GM23338 (cell line): ENCODE data around the gene DNAJB13. TPM values are rescaled to one million over a fixed set of nuclear protein-coding genes. Genes with fewer than 3 reads are reported as not detected.

Experiments used
- ATAC-seq: fragments of 200-7000 bp; cut with Tn5 transposase; 3 replicates; pipeline ENCODE4 v1.9.1; 2020
- DNase-seq: peaks from one replicate; pipeline ENCODE4 v3.0.0-alpha.2; 2015; ENCODE audit warnings: low spot score
- H2AFZ ChIP-seq: fragments of 200-600 bp; sonication (generic); 2 replicates; pipeline ENCODE4 v1.8.0; 2016; ENCODE audit warnings: antibody characterized with exemption, mild to moderate bottlenecking, moderate library complexity
- H3F3A ChIP-seq: fragments of 200-600 bp; sonication (generic); replicated peaks from 2 replicates; pipeline ENCODE4 v1.8.0; 2017; ENCODE audit warnings: antibody characterized with exemption, mixed run types, low read depth
- H3K27ac ChIP-seq: fragments of 200-600 bp; sonication (generic); 2 replicates; pipeline ENCODE4 v1.6.1; 2016; ENCODE audit warnings: low read depth
- H3K27me3 ChIP-seq: fragments of 200-600 bp; sonication (generic); 2 replicates; pipeline ENCODE4 v1.8.0; 2016; ENCODE audit warnings: mild to moderate bottlenecking, mixed run types, moderate library complexity; ENCODE audit not compliant: insufficient read depth
- H3K36me3 ChIP-seq: fragments of 200-600 bp; sonication (generic); 2 replicates; pipeline ENCODE4 v1.8.0; 2016; ENCODE audit warnings: mild to moderate bottlenecking; ENCODE audit not compliant: insufficient read depth
- H3K4me1 ChIP-seq: fragments of 200-600 bp; sonication (generic); 2 replicates; pipeline ENCODE4 v1.8.0; 2016; ENCODE audit warnings: mild to moderate bottlenecking, moderate library complexity; ENCODE audit not compliant: insufficient read depth
- H3K4me2 ChIP-seq: fragments of 200-600 bp; sonication (generic); 2 replicates; pipeline ENCODE4 v1.7.1; 2017; ENCODE audit warnings: mixed run types
- H3K4me3 ChIP-seq: fragments of 200-600 bp; sonication (generic); 2 replicates; pipeline ENCODE4 v1.6.1; 2016; ENCODE audit warnings: mixed run types
- H3K79me2 ChIP-seq: fragments of 200-600 bp; sonication (generic); replicated peaks from 2 replicates; pipeline ENCODE4 v1.8.0; 2017; ENCODE audit warnings: mild to moderate bottlenecking; ENCODE audit not compliant: insufficient read depth
- H3K9me2 ChIP-seq: fragments of 200-600 bp; sonication (generic); 2 replicates; pipeline ENCODE4 v1.8.0; 2017; ENCODE audit not compliant: insufficient read depth
- H4K20me1 ChIP-seq: fragments of 200-600 bp; sonication (generic); replicated peaks from 2 replicates; pipeline ENCODE4 v1.8.0; 2017; ENCODE audit warnings: mild to moderate bottlenecking; ENCODE audit not compliant: insufficient read depth
- H3K27ac Mint-ChIP-seq: 2 replicates; pipeline ENCODE4 v1.8.0; 2020; ENCODE audit warnings: inconsistent platforms, mild to moderate bottlenecking, moderate library complexity, mixed read lengths
- H3K27me3 Mint-ChIP-seq: 3 replicates; pipeline ENCODE4 v1.8.0; 2022; ENCODE audit warnings: low read depth, mild to moderate bottlenecking, moderate library complexity, mixed read lengths, inconsistent platforms; ENCODE audit not compliant: insufficient read depth, poor library complexity
- H3K36me3 Mint-ChIP-seq: 3 replicates; pipeline ENCODE4 v1.8.0; 2021; ENCODE audit warnings: low read depth, mild to moderate bottlenecking, inconsistent platforms, moderate library complexity, mixed read lengths
- H3K4me1 Mint-ChIP-seq: 3 replicates; pipeline ENCODE4 v1.8.0; 2020; ENCODE audit warnings: mild to moderate bottlenecking, inconsistent platforms, mixed read lengths
- H3K4me3 Mint-ChIP-seq: 3 replicates; pipeline ENCODE4 v1.8.0; 2021; ENCODE audit warnings: moderate library complexity, mild to moderate bottlenecking, inconsistent platforms, mixed read lengths
- H3K9me3 Mint-ChIP-seq: 3 replicates; pipeline ENCODE4 v1.8.0; 2020; ENCODE audit warnings: moderate library complexity, mild to moderate bottlenecking, inconsistent platforms, mixed read lengths
- CREB1 ChIP-seq: fragments of 250-450 bp; sonication (Bioruptor Pico); IDR thresholded peaks from 2 replicates; pipeline ENCODE4 v1.5.0; 2020; ENCODE audit warnings: low read depth, mild to moderate bottlenecking, moderate library complexity
- CTCF ChIP-seq, 2 experiments: fragments of 200-600 bp in 1 of 2; sonication (generic) in 1 of 2; conservative IDR thresholded peaks; 2 replicates each; pipeline versions ENCODE4 v1.5.1 to v1.6.1; 2016 to 2017; ENCODE audit warnings: antibody characterized with exemption in 2 of 2, low read depth in 2 of 2, mild to moderate bottlenecking in 2 of 2, moderate library complexity in 1 of 2
- ETS1 ChIP-seq: IDR thresholded peaks from 2 replicates; pipeline ENCODE4 v1.6.1; 2016; ENCODE audit warnings: antibody characterized with exemption
- EZH2 ChIP-seq: fragments of 200-600 bp; sonication (generic); IDR thresholded peaks from one replicate; pipeline ENCODE4 v1.8.0; 2017; ENCODE audit warnings: antibody characterized with exemption, mild to moderate bottlenecking, low read depth; ENCODE audit not compliant: unreplicated experiment
- EZH2phosphoT487 ChIP-seq: fragments of 200-600 bp; sonication (generic); IDR thresholded peaks from one replicate; pipeline ENCODE4 v1.8.1; 2018; ENCODE audit warnings: antibody characterized with exemption; ENCODE audit not compliant: unreplicated experiment
- JUNB ChIP-seq: IDR thresholded peaks from one replicate; pipeline ENCODE4 v1.6.1; 2016; ENCODE audit warnings: antibody characterized with exemption; ENCODE audit not compliant: unreplicated experiment
- NANOG ChIP-seq: IDR thresholded peaks from 2 replicates; pipeline ENCODE4 v1.6.1; 2016; ENCODE audit warnings: antibody characterized with exemption, borderline replicate concordance
- POLR2AphosphoS5 ChIP-seq: IDR thresholded peaks from 2 replicates; pipeline ENCODE4 v1.6.1; 2016; ENCODE audit warnings: antibody characterized with exemption, low read depth
- STAT1 ChIP-seq: IDR thresholded peaks from one replicate; pipeline ENCODE4 v1.6.1; 2016; ENCODE audit warnings: antibody characterized with exemption; ENCODE audit not compliant: unreplicated experiment
- ZNF114 ChIP-seq: fragments of 250-450 bp; sonication (Bioruptor Pico); IDR thresholded peaks from 2 replicates; pipeline ENCODE4 v1.5.0; 2020; ENCODE audit warnings: mild to moderate bottlenecking, moderate library complexity
- ZNF331 ChIP-seq: fragments of 250-450 bp; sonication (Bioruptor Pico); IDR thresholded peaks from 2 replicates; pipeline ENCODE4 v1.5.0; 2020; ENCODE audit warnings: low read depth, mild to moderate bottlenecking, moderate library complexity
- ZNF462 ChIP-seq: fragments of 250-450 bp; sonication (Bioruptor Pico); IDR thresholded peaks from 2 replicates; pipeline ENCODE4 v1.5.0; 2020; ENCODE audit warnings: mild to moderate bottlenecking, moderate library complexity
- polyA plus RNA-seq: library from polyadenylated mRNA; unstranded; fragments of >200 nt; fragmentation: Nextera tagmentation; extraction: Ambion mirVana; gene quantifications from 2 replicates; pipeline ENCODE4 v1.2.1, GENCODE V29; 2016
- total RNA-seq: library from RNA; depleted of rRNA; stranded (reverse); fragments of >200 nt; shearing (Covaris generic); gene quantifications from 2 replicates; pipeline ENCODE4 v1.2.3, GENCODE V29; 2014
- TF ChIP-seq, protein P1 (sequence below): IDR thresholded peaks from one replicate; pipeline ENCODE4 v1.6.1; 2018; ENCODE audit warnings: antibody characterized with exemption; ENCODE audit not compliant: unreplicated experiment

DNAJB13 gene
- total and polyA plus RNA-seq, 2 experiments from 2014 or later = 0.14 to 0.32 TPM

- H3K36me3 ChIP-seq = no peaks in the 10 kb centered on the region
- no peak overlapping the region for H3K27ac ChIP-seq
- 0 out of 2 replicates have a peak overlapping the region, but pooled peaks have one; percentile 17 for H3K27ac Mint-ChIP-seq
- H3K27me3 Mint-ChIP-seq = peaks cover 7% of the 10 kb centered on the region
- ATAC-seq = no peak
- H3K9me3 Mint-ChIP-seq = no peaks in the 10 kb centered on the region
- no peak overlapping the region for H3K4me3 ChIP-seq
- 0 out of 2 replicates have a peak, but pooled peaks cover 5% of the 10 kb centered on the region for H3K4me1 ChIP-seq
- TF ChIP-seq EZH2phosphoT487 (no peak), JUNB (no peak), EZH2 (no peak), ETS1 (no peak), CTCF (conservative IDR thresholded peaks at IDR 0.05; ENCODE audit: low read depth in 2 of 2) (no peak), ZNF462 (CRISPR knock-in tag) (no peak), NANOG (no peak), STAT1 (no peak), CREB1 (CRISPR knock-in tag) (no peak), ZNF331 (CRISPR knock-in tag) (no peak), ZNF114 (CRISPR knock-in tag) (no peak), POLR2AphosphoS5 (no peak)
- TF ChIP-seq, protein P1, sequence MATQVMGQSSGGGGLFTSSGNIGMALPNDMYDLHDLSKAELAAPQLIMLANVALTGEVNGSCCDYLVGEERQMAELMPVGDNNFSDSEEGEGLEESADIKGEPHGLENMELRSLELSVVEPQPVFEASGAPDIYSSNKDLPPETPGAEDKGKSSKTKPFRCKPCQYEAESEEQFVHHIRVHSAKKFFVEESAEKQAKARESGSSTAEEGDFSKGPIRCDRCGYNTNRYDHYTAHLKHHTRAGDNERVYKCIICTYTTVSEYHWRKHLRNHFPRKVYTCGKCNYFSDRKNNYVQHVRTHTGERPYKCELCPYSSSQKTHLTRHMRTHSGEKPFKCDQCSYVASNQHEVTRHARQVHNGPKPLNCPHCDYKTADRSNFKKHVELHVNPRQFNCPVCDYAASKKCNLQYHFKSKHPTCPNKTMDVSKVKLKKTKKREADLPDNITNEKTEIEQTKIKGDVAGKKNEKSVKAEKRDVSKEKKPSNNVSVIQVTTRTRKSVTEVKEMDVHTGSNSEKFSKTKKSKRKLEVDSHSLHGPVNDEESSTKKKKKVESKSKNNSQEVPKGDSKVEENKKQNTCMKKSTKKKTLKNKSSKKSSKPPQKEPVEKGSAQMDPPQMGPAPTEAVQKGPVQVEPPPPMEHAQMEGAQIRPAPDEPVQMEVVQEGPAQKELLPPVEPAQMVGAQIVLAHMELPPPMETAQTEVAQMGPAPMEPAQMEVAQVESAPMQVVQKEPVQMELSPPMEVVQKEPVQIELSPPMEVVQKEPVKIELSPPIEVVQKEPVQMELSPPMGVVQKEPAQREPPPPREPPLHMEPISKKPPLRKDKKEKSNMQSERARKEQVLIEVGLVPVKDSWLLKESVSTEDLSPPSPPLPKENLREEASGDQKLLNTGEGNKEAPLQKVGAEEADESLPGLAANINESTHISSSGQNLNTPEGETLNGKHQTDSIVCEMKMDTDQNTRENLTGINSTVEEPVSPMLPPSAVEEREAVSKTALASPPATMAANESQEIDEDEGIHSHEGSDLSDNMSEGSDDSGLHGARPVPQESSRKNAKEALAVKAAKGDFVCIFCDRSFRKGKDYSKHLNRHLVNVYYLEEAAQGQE = no peak
- peaks cover 17% of the 10 kb centered on the region for H3K4me1 Mint-ChIP-seq
- no peak overlapping the region for H2AFZ ChIP-seq
- no peaks in the 10 kb centered on the region for H3K27me3 ChIP-seq
- no peak overlapping the region for H3K4me3 Mint-ChIP-seq
- H3F3A ChIP-seq = no peaks in the 10 kb centered on the region
- H3K36me3 Mint-ChIP-seq = peaks cover 8% of the 10 kb centered on the region
- H3K9me2 ChIP-seq = no peaks in the 10 kb centered on the region; the same call in 1 of the 2 replicates
- no peak overlapping the region for H3K4me2 ChIP-seq
- no peaks in the 10 kb centered on the region for H4K20me1 ChIP-seq
- no peak for DNase-seq
- no peaks in the 10 kb centered on the region for H3K79me2 ChIP-seq
Observed at GRCh38 chr11:74011360-74012073, 60.7 kb downstream of the DNAJB13 start.
